Keratinocyte (primary cell): ENCODE measurements around the gene RAB9A. TPM values are rescaled to one million over a fixed set of nuclear protein-coding genes. Genes with fewer than 3 reads are reported as not detected.
A peak's percentile ranks its signal among the peaks of the same experiment; 100 is the strongest.

Experiments
- DNase-seq: peaks from one replicate; pipeline ENCODE4 v3.0.0-alpha.2; 2011; ENCODE audit warnings: low read depth, missing footprints, low spot score
- FAIRE-seq: peaks from 2 replicates; lab custom pipeline; 2011; peaks lifted over from hg19 to GRCh38; lab: Jason Lieb, UNC
- H2AFZ ChIP-seq: 2 replicates; pipeline ENCODE4 v1.6.0; 2012; ENCODE audit warnings: low read length, control low read depth, inconsistent platforms; ENCODE audit not compliant: control insufficient read depth
- H3K27ac ChIP-seq: 2 replicates; pipeline ENCODE4 v1.5.1; 2011; ENCODE audit warnings: low read length; ENCODE audit not compliant: control insufficient read depth, insufficient read depth
- H3K27me3 ChIP-seq: 3 replicates; pipeline ENCODE4 v1.6.0; 2011; ENCODE audit warnings: low read length; ENCODE audit not compliant: control insufficient read depth, insufficient read depth; ENCODE audit errors: extremely low read depth
- H3K36me3 ChIP-seq, 2 experiments: 2 replicates in 1 of 2; 3 replicates in 1 of 2; pipeline ENCODE4 v1.5.1; 2011; ENCODE audit warnings: low read length in 2 of 2, mild to moderate bottlenecking in 1 of 2; ENCODE audit not compliant: control insufficient read depth in 2 of 2, insufficient read depth in 2 of 2; ENCODE audit errors: extremely low read depth in 1 of 2
- H3K4me1 ChIP-seq: 3 replicates; pipeline ENCODE4 v1.5.1; 2011; ENCODE audit warnings: low read length; ENCODE audit not compliant: control insufficient read depth, insufficient read depth; ENCODE audit errors: extremely low read depth
- H3K4me2 ChIP-seq: 3 replicates; pipeline ENCODE4 v1.6.0; 2011; ENCODE audit warnings: low read depth, low read length; ENCODE audit not compliant: control insufficient read depth, insufficient read depth; ENCODE audit errors: extremely low read depth
- H3K4me3 ChIP-seq, 3 experiments: fragments of 200-600 bp in 1 of 3; sonication (generic) in 1 of 3; 2 replicates in 2 of 3; 3 replicates in 1 of 3; pipeline ENCODE4 v1.5.1; 2011 to 2016; ENCODE audit warnings: low read length in 3 of 3, mild to moderate bottlenecking in 3 of 3, control low read depth in 2 of 3, inconsistent platforms in 1 of 3, low read depth in 1 of 3, mixed read lengths in 1 of 3, mixed run types in 1 of 3, moderate library complexity in 1 of 3; ENCODE audit not compliant: control insufficient read depth in 2 of 3, insufficient read depth in 2 of 3; ENCODE audit errors: extremely low read depth in 1 of 3
- H3K79me2 ChIP-seq: 2 replicates; pipeline ENCODE4 v1.6.0; 2012; ENCODE audit warnings: low read length; ENCODE audit not compliant: control insufficient read depth, insufficient read depth
- H3K9ac ChIP-seq: 3 replicates; pipeline ENCODE4 v1.6.0; 2011; ENCODE audit warnings: low read length; ENCODE audit not compliant: control insufficient read depth, insufficient read depth; ENCODE audit errors: extremely low read depth
- H3K9me1 ChIP-seq: 3 replicates; pipeline ENCODE4 v1.6.0; 2011; ENCODE audit warnings: low read length; ENCODE audit not compliant: control insufficient read depth, insufficient read depth; ENCODE audit errors: extremely low read depth
- H3K9me3 ChIP-seq: 2 replicates; pipeline ENCODE4 v1.5.1; 2012; ENCODE audit warnings: low read depth, low read length; ENCODE audit not compliant: control insufficient read depth
- H4K20me1 ChIP-seq: 3 replicates; pipeline ENCODE4 v1.6.0; 2011; ENCODE audit warnings: low read length; ENCODE audit not compliant: control insufficient read depth, insufficient read depth; ENCODE audit errors: extremely low read depth
- EZH2 ChIP-seq: IDR thresholded peaks from one replicate; pipeline ENCODE4 v1.6.1; 2012; ENCODE audit warnings: inconsistent platforms, mild to moderate bottlenecking, low read length, moderate library complexity
- dilution Hi-C: fragments of 300-500 bp; cut with MboI; formaldehyde crosslinking; loops from one replicate; pipeline ENCODE4 v1.7.0; 2020; ENCODE audit warnings: low sequenced_read_pairs; ENCODE audit not compliant: extremely low pct_ligation_motif_present
- polyA plus RNA-seq, 5 experiments: library from polyadenylated mRNA; depleted of rRNA in 3 of 5; stranded (reverse) in 3 of 5; stranded (forward) in 1 of 5; unstranded in 1 of 5; fragments of >200 nt; gene quantifications; 1 replicate in 1 of 5; 2 replicates in 3 of 5; 3 replicates in 1 of 5; pipeline versions ENCODE4 v1.2.1 to v1.2.3, GENCODE V29; 2011 to 2012; ENCODE audit warnings: missing spikeins in 2 of 5, low read depth in 1 of 5, low replicate concordance in 1 of 5
- TF ChIP-seq, protein P1 (sequence below), 3 experiments: IDR thresholded peaks in 1 of 3; conservative IDR thresholded peaks in 1 of 3; optimal IDR thresholded peaks in 1 of 3; 2 replicates in 2 of 3; 3 replicates in 1 of 3; pipeline versions ENCODE3 to v1.5.1; 2011; ENCODE audit warnings: low read length in 3 of 3, mild to moderate bottlenecking in 3 of 3, moderate library complexity in 2 of 3, control low read depth in 1 of 3, inconsistent platforms in 1 of 3; ENCODE audit not compliant: insufficient read depth in 2 of 3; ENCODE audit errors: extremely low read depth in 1 of 3

The RAB9A gene
- polyA plus RNA-seq, 1 donor (not counting 4 experiments of a cell fraction or from before 2014, with no cell fraction given): 46.0 TPM

DNA sequence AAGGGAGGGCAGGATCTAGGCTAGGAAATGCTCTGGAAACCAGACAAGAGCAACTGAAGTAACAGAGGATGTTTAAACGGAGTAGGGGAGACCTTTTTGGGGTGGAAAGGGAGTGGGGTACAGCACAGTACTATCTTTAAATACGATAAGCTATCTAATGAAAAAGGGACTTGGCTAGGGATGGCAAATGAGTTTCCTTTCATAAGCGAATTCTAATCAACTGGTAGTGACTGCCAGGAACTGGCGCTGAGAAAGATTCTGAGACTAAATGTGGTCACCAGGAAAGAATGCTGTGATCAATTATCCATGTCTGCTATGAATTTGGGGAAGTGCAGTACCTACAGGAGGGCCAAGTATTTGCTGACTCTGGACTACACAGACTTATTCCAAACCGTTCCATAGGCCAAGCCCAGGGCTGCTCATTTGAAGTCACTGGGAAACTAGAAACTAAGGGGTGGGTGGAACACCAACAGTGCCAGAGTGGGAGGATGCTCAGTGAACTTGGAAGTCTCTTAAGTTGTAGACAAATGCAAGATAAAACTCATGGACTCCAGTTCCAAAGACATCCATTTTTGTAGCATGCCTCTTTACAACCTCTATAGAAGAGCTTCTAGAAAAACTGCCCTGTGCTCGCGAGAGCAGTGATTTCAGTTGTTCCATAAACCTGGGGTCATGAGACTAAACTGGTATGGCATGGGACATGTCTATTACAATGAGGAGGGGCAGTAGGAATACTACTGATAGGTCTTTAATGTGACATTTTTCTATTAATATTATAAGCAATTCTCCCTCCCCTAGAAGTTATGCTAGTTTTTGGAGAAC is 43.5 kb downstream of the RAB9A start:
- dilution Hi-C loops: no loop called here
- peaks cover 52% of the 10 kb centered on the region for H3K79me2 ChIP-seq
- H3K9me1 ChIP-seq: no peaks in the 10 kb centered on the region
- H3K4me1 ChIP-seq: peaks cover 10% of the 10 kb centered on the region
- no peak for DNase-seq
- no peak for TF ChIP-seq EZH2
- TF ChIP-seq, protein P1, sequence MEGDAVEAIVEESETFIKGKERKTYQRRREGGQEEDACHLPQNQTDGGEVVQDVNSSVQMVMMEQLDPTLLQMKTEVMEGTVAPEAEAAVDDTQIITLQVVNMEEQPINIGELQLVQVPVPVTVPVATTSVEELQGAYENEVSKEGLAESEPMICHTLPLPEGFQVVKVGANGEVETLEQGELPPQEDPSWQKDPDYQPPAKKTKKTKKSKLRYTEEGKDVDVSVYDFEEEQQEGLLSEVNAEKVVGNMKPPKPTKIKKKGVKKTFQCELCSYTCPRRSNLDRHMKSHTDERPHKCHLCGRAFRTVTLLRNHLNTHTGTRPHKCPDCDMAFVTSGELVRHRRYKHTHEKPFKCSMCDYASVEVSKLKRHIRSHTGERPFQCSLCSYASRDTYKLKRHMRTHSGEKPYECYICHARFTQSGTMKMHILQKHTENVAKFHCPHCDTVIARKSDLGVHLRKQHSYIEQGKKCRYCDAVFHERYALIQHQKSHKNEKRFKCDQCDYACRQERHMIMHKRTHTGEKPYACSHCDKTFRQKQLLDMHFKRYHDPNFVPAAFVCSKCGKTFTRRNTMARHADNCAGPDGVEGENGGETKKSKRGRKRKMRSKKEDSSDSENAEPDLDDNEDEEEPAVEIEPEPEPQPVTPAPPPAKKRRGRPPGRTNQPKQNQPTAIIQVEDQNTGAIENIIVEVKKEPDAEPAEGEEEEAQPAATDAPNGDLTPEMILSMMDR (optimal IDR thresholded peaks at IDR 0.05 in 1 of 3, IDR thresholded peaks at IDR 0.05 in 1 of 3, conservative IDR thresholded peaks at IDR 0.05 in 1 of 3; ENCODE audit: extremely low read depth in 1 of 3, insufficient read depth in 2 of 3, low read length in 3 of 3): no peak
- no peaks in the 10 kb centered on the region for H3K9me3 ChIP-seq
- no peak overlapping the region for H3K4me3 ChIP-seq
- H2AFZ ChIP-seq: no peak overlapping the region
- no peak for FAIRE-seq
- H4K20me1 ChIP-seq: no peaks in the 10 kb centered on the region
- no peak overlapping the region for H3K4me2 ChIP-seq
- H3K9ac ChIP-seq: no peak overlapping the region
- H3K27me3 ChIP-seq: no peaks in the 10 kb centered on the region
- no peak overlapping the region for H3K27ac ChIP-seq
- H3K36me3 ChIP-seq: peaks cover 0 to 2% of the 10 kb centered on the region in 2 experiments

DNA sequence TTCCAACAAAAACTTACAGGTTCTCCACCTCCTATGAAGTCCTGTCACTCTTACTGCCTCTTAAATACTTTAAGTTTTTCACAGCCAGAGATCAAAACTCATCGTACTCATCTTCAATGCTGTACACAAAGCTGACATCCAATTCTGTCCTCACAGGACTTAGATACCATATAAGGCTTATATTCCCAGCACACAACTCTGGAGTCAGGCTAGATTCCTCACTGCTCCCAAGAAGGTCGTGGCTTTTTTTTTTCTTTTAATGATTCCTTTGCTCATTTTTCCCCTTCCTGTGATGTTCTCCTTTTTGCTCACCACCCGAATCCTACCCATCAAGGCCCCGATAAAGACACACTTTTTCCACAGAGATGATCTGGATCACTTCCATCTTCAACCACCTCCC is 44.6 kb downstream of the RAB9A start:
- FAIRE-seq (no peak), DNase-seq (no peak)
- Histone ChIP-seq H3K4me1 (peaks cover 10% of the 10 kb centered on the region), H3K4me3 (peak overlapping the region; percentile 87 to 99 (median 96)), H3K9me3 (no peaks in the 10 kb centered on the region), H3K27me3 (no peaks in the 10 kb centered on the region), H3K27ac (peak overlapping the region; percentile 97), H3K36me3 (peaks cover 0 to 2% of the 10 kb centered on the region in 2 experiments), H4K20me1 (no peaks in the 10 kb centered on the region), H3K79me2 (peaks cover 50% of the 10 kb centered on the region), H3K9ac (peak overlapping the region; percentile 98), H2AFZ (peak overlapping the region; percentile 97), H3K9me1 (no peaks in the 10 kb centered on the region), H3K4me2 (peak overlapping the region; percentile 96)
- TF ChIP-seq, protein P1 (optimal IDR thresholded peaks at IDR 0.05 in 1 of 3, IDR thresholded peaks at IDR 0.05 in 1 of 3, conservative IDR thresholded peaks at IDR 0.05 in 1 of 3; ENCODE audit: extremely low read depth in 1 of 3, insufficient read depth in 2 of 3, low read length in 3 of 3): no peak
- no peak for TF ChIP-seq EZH2
- dilution Hi-C loops: no loop called here
